Activated CD4-positive, alpha-beta T cell treated with anti-CD3 and anti-CD28 coated beads, Interleukin-2, amount 10 ng/mL, durations not matched to agents 24 days and 14 days (primary cell): ENCODE data around the gene C1orf87. TPM values are rescaled to one million over a fixed set of nuclear protein-coding genes. Genes with fewer than 3 reads are reported as not detected.

Experiments used
- DNase-seq: peaks from one replicate; pipeline ENCODE4 v3.0.0; 2022
- H3K27ac Mint-ChIP-seq: one replicate; pipeline ENCODE4 v1.8.0; 2022; ENCODE audit warnings: mild to moderate bottlenecking, mixed read lengths
- H3K27me3 Mint-ChIP-seq: one replicate; pipeline ENCODE4 v1.8.0; 2022; ENCODE audit warnings: mixed read lengths
- H3K36me3 Mint-ChIP-seq: one replicate; pipeline ENCODE4 v1.8.0; 2022; ENCODE audit warnings: low read depth, mild to moderate bottlenecking, mixed read lengths
- H3K4me1 Mint-ChIP-seq: one replicate; pipeline ENCODE4 v1.8.0; 2021; ENCODE audit warnings: mixed read lengths
- H3K4me3 Mint-ChIP-seq: one replicate; pipeline ENCODE4 v1.8.0; 2022; ENCODE audit warnings: mild to moderate bottlenecking, moderate library complexity, mixed read lengths
- H3K9me3 Mint-ChIP-seq: one replicate; pipeline ENCODE4 v1.8.0; 2021; ENCODE audit warnings: mixed read lengths
- intact Hi-C: fragments of 100-400 bp; cut with micrococcal nuclease; formaldehyde crosslinking; loops from one replicate; pipeline ENCODE4 v1.15.1; 2023
- total RNA-seq: library from RNA; stranded (reverse); gene quantifications from 2 replicates; pipeline ENCODE4 v1.2.3, GENCODE V29; 2022

Gene C1orf87
- total RNA-seq, 1 donor from 2014 or later = not detected

DNA sequence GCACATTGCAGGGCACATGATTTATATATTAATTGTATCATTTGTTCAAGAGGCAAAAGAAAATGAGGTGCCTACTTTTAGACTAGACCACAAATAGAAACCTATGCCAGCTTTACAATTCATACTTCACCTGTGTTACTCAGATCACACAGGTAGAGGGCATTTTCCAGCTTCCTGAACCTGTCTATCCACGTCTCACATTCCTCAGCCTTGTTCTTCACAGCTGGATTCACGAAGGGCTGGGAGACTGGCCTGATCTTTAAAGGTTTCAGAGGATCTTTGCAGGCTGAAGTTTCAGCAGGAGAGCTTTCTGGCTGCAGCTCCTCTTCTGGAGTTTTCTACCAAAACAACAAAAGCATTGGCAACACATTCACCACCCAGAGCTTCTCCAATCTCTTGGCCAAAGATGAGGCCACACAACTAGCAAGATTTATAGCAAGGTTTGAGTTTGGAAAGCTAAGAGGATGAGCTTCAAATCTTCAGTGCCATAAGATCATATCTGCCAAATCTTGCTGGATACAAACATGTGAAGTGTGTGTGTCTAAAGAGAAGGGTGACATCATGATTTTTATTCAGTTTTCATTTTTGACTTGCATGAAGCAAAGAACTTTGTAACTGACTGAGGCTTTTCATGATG is 76.0 kb downstream of the C1orf87 start:
- H3K27ac Mint-ChIP-seq = no peak overlapping the region
- no peaks in the 10 kb centered on the region for H3K4me1 Mint-ChIP-seq
- no peaks in the 10 kb centered on the region for H3K9me3 Mint-ChIP-seq
- no peak overlapping the region for H3K4me3 Mint-ChIP-seq
- no peak for DNase-seq
- peaks cover 3% of the 10 kb centered on the region for H3K27me3 Mint-ChIP-seq
- intact Hi-C loops = no loop called here
- H3K36me3 Mint-ChIP-seq = no peaks in the 10 kb centered on the region

DNA sequence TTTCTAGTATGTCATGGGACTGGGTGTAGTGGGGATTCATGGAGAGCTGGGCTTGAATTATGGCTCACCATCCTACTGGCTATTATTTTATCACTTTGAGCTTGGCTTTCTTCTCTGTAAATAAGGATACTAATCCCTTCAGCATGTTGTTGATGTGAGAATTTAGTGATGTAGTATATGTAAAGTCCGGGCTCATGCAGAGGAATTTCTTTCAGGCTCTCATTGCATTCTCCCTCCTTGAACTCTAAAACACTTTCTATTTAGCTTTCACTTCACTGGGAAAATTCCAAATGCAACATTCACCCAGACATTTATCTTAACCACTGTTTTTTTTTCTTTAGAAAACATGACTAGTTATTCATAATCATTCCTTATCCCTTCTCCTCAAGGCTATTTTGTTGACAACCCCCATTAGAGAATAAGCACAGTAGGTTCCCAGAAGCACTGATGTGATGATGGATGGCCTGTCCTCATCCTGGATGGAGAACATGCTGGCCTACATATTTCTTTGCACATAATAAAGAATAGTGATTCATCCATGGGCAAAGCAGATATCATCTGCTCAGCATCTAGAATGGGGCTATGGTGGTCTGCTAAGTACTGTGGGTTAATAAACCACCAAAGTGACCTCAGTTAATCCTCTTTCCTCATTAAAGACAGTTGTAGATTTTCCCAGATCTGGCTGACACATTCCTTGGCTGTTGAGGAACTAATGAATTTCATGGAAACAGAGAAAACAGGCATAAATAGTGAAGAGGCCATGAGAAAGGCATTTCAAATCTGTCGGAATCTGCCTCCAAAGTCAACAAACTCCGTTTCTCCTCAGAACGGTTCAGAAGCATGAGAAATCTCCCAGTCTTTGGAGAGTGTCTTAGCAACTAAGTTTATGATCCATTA is 79.0 kb downstream of the C1orf87 start:
- no peaks in the 10 kb centered on the region for H3K9me3 Mint-ChIP-seq
- intact Hi-C loops = no loop called here
- DNase-seq = no peak
- H3K4me3 Mint-ChIP-seq = no peak overlapping the region
- H3K4me1 Mint-ChIP-seq = no peaks in the 10 kb centered on the region
- peaks cover 3% of the 10 kb centered on the region for H3K27me3 Mint-ChIP-seq
- no peak overlapping the region for H3K27ac Mint-ChIP-seq
- H3K36me3 Mint-ChIP-seq = no peaks in the 10 kb centered on the region

DNA sequence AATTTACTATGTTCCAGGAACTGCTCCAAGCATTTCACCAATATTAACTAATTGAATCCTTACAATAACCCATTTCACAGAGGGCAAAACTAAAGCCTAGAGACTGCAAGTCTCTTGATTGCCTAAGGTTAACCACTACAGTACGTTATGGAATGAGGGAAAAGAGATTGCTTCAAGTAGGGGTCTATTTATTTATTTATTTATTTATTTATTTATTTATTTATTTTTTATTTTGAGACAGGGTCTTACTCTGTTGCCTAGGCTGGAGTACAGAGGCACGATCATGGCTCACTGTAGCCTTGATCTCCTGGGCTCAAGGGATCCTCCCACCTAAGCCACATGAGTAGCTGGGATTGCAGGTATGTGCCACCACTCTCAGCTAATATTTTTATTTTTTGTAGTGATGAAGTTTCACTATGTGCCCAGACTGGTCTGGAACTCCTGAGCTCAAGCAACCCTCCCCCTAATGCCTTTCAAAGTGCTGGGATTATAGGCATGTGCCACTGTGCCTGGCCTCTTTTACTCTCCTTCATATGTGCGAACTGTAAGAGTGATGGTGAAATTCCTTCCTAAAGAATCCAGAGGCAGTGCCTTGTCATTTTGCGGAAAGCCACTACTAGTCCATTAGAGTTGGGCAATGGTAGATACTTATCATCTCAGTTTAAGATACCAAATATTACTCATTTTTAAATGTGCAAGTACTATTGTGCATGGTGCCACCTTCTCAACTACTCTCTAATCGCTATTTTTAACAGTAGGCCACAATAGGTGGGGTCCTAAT is 81.3 kb downstream of the C1orf87 start:
- no peaks in the 10 kb centered on the region for H3K36me3 Mint-ChIP-seq
- H3K4me1 Mint-ChIP-seq = no peaks in the 10 kb centered on the region
- intact Hi-C loops = no loop called here
- H3K9me3 Mint-ChIP-seq = no peaks in the 10 kb centered on the region
- H3K27ac Mint-ChIP-seq = no peak overlapping the region
- no peak for DNase-seq
- H3K27me3 Mint-ChIP-seq = peaks cover 3% of the 10 kb centered on the region
- H3K4me3 Mint-ChIP-seq = no peak overlapping the region

DNA sequence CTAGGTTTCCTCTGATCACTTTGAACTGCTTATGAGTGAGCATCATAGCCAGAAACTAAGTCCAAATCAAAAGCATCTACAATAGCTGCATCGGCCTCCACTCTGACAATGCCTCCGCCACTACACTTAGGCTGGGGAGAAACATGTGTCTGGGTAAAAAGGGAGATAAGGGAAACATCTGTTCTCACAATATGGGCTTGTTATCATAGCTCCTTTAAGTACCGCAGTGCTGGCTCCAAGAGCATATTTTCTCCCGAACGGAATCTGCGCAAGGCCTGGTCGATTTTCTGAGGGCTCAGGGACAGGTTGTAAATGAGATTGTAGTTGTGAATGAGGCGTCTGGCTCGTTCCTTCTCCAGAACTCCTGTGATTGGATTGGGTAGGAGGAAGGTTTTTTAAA is 83.1 kb downstream of the C1orf87 start:
- no peaks in the 10 kb centered on the region for H3K4me1 Mint-ChIP-seq
- intact Hi-C loops = no loop called here
- no peaks in the 10 kb centered on the region for H3K9me3 Mint-ChIP-seq
- DNase-seq = no peak
- no peaks in the 10 kb centered on the region for H3K27me3 Mint-ChIP-seq
- no peak overlapping the region for H3K4me3 Mint-ChIP-seq
- no peak overlapping the region for H3K27ac Mint-ChIP-seq
- H3K36me3 Mint-ChIP-seq = no peaks in the 10 kb centered on the region

DNA sequence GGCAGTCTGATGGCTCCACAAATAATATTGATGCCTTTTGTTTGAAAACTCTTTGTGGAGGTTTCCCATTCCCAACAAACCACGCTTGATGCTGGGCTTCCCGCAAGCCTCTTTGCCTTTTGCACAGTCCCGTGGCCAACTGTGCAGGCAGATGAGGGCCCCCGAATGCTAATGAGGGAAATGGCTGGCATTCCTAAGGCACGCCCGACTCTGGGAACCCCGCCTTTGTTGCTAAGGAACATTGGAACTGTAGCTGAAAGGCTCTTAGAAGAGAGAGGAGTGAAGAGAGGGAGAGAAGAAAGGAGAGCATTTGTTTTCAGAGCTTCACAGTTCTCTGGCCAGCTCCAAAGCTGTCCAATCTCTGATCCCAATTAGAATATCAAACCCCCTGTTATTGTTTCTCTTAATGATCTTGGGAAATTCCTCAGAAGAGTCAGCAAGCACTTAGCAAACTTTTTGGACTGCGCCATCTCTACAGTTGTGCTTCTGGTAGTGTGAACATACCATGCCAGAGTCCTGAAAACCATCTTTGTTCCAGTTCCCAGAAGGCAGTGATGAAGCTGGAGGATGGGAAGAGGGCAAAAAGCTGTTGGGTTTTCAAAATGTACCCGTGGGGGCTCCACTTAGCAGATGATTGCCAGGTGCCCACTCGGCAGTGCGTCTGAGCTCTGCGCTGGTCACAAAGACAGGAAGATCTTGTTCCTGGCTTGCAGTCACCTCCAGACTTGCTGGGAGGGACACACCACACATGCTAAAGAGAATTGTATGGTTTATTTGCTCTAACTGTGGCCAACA is 86.9 kb downstream of the C1orf87 start:
- Mint-ChIP-seq H3K36me3 (no peaks in the 10 kb centered on the region), H3K27me3 (no peaks in the 10 kb centered on the region), H3K27ac (no peak overlapping the region), H3K9me3 (no peaks in the 10 kb centered on the region), H3K4me3 (no peak overlapping the region), H3K4me1 (no peaks in the 10 kb centered on the region)
- intact Hi-C loops = no loop called here
- DNase-seq = no peak

DNA sequence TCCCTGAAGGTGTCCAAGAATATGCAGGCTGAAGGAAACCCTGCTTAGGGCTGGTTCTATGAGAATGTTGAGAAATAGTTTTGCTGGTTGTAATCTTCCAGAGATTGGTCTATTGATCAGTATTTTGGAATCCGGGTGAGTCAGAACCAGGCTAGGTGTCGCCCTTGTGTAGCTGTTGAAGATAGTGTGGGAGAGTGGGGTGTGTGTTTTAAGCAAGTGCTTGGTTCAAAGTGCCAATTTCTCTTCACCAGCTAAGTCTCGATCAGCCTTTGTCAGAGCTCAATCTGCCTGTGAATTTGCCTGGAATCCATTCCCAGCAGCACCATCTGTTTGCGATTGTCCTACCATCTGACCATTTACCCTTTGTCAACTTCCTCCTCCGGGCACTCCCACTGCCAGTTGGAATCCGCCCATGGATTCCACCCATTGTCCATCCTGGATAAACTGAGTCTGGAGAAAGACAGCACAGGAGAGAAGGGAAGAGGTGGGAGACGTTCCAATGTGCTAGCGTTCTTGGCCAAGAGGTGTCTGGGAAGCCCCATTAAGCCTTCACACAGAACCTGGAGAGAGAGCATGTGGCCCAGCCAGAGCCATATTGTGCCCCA is 87.6 kb downstream of the C1orf87 start:
- H3K27ac Mint-ChIP-seq = no peak overlapping the region
- no peak overlapping the region for H3K4me3 Mint-ChIP-seq
- no peaks in the 10 kb centered on the region for H3K4me1 Mint-ChIP-seq
- DNase-seq = no peak
- H3K9me3 Mint-ChIP-seq = no peaks in the 10 kb centered on the region
- no peaks in the 10 kb centered on the region for H3K27me3 Mint-ChIP-seq
- H3K36me3 Mint-ChIP-seq = no peaks in the 10 kb centered on the region
- intact Hi-C loops = no loop called here

DNA sequence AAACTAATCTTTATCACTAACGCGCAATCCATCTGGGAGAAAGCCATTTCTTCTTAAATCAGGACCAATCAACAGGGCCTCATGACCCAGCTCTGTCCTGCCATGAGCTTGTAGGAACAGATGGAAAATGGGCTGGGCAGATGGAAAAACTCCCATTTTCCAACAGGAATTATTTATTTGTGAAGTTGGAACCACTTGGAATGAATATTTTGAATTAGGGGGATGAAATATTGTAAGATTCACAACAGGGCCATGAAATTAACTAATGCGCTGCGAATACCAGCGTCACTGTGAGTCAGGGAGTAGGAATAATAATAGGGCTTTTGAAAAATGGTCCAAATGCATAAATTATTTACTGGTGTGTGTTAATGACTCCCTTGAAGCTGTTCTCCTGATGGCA is 93.9 kb downstream of the C1orf87 start:
- intact Hi-C loops = loop anchor here (10.0 kb wide), 1 partner anchor 1875 kb away; no protein-coding TSS in a partner anchor
- H3K27me3 Mint-ChIP-seq = peaks cover 13% of the 10 kb centered on the region
- DNase-seq = no peak
- H3K4me1 Mint-ChIP-seq = no peaks in the 10 kb centered on the region
- H3K27ac Mint-ChIP-seq = no peak overlapping the region
- no peak overlapping the region for H3K4me3 Mint-ChIP-seq
- H3K36me3 Mint-ChIP-seq = no peaks in the 10 kb centered on the region
- no peaks in the 10 kb centered on the region for H3K9me3 Mint-ChIP-seq

DNA sequence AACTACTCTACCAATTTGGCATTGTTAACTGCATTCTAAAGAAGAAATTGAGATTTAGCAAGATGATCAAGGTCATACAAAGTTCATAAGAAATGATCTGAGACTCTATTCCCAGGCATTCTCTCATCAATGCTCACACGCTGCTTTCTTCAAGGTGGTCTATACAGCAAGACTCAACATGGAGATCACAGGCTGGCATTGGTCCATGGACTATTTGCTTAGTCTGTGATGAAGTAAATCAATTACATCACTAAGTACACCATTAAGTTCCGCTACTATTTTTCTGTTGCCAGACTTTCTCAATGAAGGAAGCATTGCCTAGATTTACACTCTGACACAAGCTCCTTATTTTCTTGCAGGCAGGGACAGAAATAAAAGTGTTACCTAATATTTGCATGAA is 95.1 kb downstream of the C1orf87 start:
- intact Hi-C loops = loop anchor here (10.0 kb wide), 1 partner anchor 1876 kb away; no protein-coding TSS in a partner anchor
- DNase-seq = no peak
- no peaks in the 10 kb centered on the region for H3K36me3 Mint-ChIP-seq
- no peak overlapping the region for H3K27ac Mint-ChIP-seq
- no peaks in the 10 kb centered on the region for H3K4me1 Mint-ChIP-seq
- no peaks in the 10 kb centered on the region for H3K9me3 Mint-ChIP-seq
- H3K4me3 Mint-ChIP-seq = no peak overlapping the region
- peaks cover 13% of the 10 kb centered on the region for H3K27me3 Mint-ChIP-seq

DNA sequence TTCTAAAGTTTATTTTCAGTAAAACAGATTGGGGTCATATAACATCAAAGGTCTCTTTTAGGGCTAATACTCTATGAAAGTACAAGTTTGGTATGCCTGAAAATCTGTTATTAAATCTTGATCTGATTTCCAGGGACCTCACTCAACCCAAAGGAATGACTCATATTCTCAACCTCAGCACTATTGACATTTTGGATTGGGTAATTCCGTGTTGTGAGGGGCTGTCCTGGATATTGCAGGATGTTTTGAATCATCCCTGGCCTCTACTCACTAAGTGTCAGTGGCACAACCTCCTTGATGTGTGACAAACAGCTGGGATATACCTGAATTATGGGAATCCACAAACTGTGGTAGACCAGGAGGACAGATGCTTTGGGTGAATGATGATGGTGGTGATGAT is 95.5 kb downstream of the C1orf87 start:
- no peak overlapping the region for H3K4me3 Mint-ChIP-seq
- peaks cover 13% of the 10 kb centered on the region for H3K27me3 Mint-ChIP-seq
- H3K27ac Mint-ChIP-seq = no peak overlapping the region
- H3K36me3 Mint-ChIP-seq = no peaks in the 10 kb centered on the region
- intact Hi-C loops = loop anchor here (10.0 kb wide), 1 partner anchor 1877 kb away; no protein-coding TSS in a partner anchor
- no peaks in the 10 kb centered on the region for H3K9me3 Mint-ChIP-seq
- no peaks in the 10 kb centered on the region for H3K4me1 Mint-ChIP-seq
- DNase-seq = no peak

DNA sequence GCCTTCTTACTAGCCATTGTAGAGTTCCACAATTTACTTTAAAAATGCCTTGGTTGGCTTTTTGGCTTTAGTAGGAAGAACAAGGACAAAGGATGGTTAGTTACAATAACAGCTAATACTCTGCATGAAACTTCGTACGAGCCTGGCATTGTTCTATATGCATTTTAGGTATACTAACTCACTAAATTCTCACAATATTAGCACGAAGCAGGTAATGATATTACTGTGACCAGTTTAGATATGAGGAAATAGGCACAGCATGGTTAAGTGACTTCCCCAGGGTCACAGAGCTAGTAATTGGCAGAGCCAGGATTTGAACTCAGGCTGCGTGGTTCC is 96.5 kb downstream of the C1orf87 start:
- Mint-ChIP-seq H3K4me3 (no peak overlapping the region), H3K4me1 (no peaks in the 10 kb centered on the region), H3K9me3 (no peaks in the 10 kb centered on the region), H3K27me3 (peaks cover 13% of the 10 kb centered on the region), H3K27ac (no peak overlapping the region), H3K36me3 (no peaks in the 10 kb centered on the region)
- DNase-seq = no peak
- intact Hi-C loops = loop anchor here (10.0 kb wide), 1 partner anchor 1878 kb away; no protein-coding TSS in a partner anchor

DNA sequence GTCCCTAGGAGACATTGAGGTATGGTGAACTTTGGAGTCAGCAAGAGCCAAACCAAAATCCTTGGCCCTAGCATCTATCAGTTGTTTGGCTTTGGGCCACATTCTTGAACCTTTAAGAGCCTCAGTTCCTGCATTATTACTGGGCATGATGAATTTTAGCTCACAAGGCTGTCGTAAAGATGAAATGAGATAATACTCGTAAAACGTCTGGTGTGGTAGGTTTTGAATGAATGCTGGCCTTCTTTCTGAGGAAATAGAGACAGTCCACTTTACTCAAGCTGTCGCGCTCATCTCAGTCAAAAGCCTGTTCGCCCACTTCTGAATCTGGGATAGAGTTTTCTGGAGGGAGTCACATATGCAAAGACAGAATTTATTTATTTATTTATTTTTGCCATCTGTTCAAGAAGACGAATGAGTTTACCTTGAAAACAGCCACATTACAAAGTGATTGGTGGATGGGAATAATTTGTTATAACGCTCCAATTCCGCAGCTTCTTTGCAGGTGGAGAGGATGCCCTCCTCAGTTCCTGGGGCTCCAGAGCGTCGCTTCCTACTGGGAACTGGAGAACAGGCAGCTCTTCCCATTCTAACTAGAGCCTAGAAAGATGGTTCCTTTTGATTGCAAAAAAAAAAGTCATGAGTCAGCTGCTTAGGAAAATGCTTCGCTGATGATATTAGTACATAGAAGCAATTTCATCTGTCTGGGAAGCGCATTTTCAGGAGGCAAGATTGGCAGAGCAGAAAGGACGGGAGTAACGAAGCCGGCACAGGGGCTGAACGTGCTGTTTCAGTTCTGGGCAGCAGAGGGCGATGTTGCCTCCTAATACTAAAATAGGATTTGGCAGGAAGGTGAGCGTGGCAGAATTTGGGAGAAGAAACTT is 97.1 kb downstream of the C1orf87 start:
- H3K27ac Mint-ChIP-seq = no peak overlapping the region
- H3K4me1 Mint-ChIP-seq = peaks cover under 1% of the 10 kb centered on the region
- no peaks in the 10 kb centered on the region for H3K36me3 Mint-ChIP-seq
- H3K27me3 Mint-ChIP-seq = peaks cover 13% of the 10 kb centered on the region
- DNase-seq = peak; percentile 82
- no peak overlapping the region for H3K4me3 Mint-ChIP-seq
- intact Hi-C loops = loop anchor here (10.0 kb wide), 1 partner anchor 1878 kb away; no protein-coding TSS in a partner anchor
- no peaks in the 10 kb centered on the region for H3K9me3 Mint-ChIP-seq

DNA sequence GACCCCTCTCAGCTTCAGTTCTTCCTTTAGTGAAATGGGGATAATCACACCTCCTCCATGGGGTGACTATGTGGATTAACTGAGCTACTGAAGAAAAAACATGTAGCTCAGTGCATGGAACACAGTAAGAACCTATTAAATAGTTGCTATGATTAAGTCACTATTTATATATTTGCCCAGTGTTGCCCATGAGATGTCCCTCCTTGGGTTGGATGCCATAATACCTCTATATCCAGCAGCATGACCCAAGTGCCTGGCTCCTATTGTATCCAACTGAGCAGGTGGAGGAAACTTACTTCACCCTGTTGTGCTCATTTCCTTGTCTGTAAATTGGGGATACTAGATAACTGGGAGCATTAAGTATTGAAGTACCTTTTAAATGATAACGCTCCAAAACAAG is 99.9 kb downstream of the C1orf87 start:
- intact Hi-C loops = loop anchor here (10.0 kb wide), 1 partner anchor 1881 kb away; no protein-coding TSS in a partner anchor
- no peak overlapping the region for H3K27ac Mint-ChIP-seq
- peaks cover 3% of the 10 kb centered on the region for H3K4me1 Mint-ChIP-seq
- no peak overlapping the region for H3K4me3 Mint-ChIP-seq
- no peak for DNase-seq
- H3K27me3 Mint-ChIP-seq = peaks cover 13% of the 10 kb centered on the region
- no peaks in the 10 kb centered on the region for H3K36me3 Mint-ChIP-seq
- H3K9me3 Mint-ChIP-seq = no peaks in the 10 kb centered on the region
